Psoas muscle (tissue), 8 donors: ENCODE results near the gene ANAPC2. TPM values are rescaled to one million over a fixed set of nuclear protein-coding genes. Genes with fewer than 3 reads are reported as not detected.

Source experiments
- ATAC-seq, 4 donors: fragments of 200-7000 bp; cut with Tn5 transposase; one replicate each; pipeline ENCODE4 v1.9.1; 2020; ENCODE audit warnings: moderate library complexity in 3 of 4, mild to moderate bottlenecking in 2 of 4
- DNase-seq, 2 donors: peaks; one replicate each; pipeline ENCODE4 v3.0.0-alpha.2; 2020
- H3K27ac ChIP-seq: fragments of 200-600 bp; one replicate; pipeline ENCODE4 v1.8.0; 2022
- H3K27me3 ChIP-seq, 3 donors: fragments of 200-600 bp in 1 of 3; one replicate each; pipeline versions ENCODE4 v1.6.1 to v1.8.0; 2013 to 2022; ENCODE audit warnings: low read length in 2 of 3, mild to moderate bottlenecking in 2 of 3, moderate library complexity in 1 of 3; ENCODE audit not compliant: insufficient read depth in 3 of 3
- H3K36me3 ChIP-seq, 2 donors: fragments of 200-600 bp in 1 of 2; one replicate each; pipeline versions ENCODE4 v1.6.1 to v1.8.0; 2013 to 2022; ENCODE audit warnings: low read depth in 1 of 2, mild to moderate bottlenecking in 1 of 2, moderate library complexity in 1 of 2; ENCODE audit not compliant: insufficient read depth in 1 of 2
- H3K4me1 ChIP-seq: fragments of 200-600 bp; one replicate; pipeline ENCODE4 v1.8.0; 2022
- H3K4me3 ChIP-seq: fragments of 200-600 bp; one replicate; pipeline ENCODE4 v1.8.0; 2022; ENCODE audit warnings: mild to moderate bottlenecking
- H3K9me3 ChIP-seq: fragments of 200-600 bp; one replicate; pipeline ENCODE4 v1.8.0; 2022
- WGBS, 3 donors: extraction: QIAGEN DNeasy Blood & Tissue Kit; methylation state at CpG; one replicate each; pipeline versions ENCODE4 v1.1.6 to v1.1.7; 2013; 5-methylcytosine and 5-hydroxymethylcytosine counted together
- intact Hi-C, 2 donors: fragments of 100-400 bp; cut with DNase I; formaldehyde crosslinking; loops; one replicate each; pipeline versions ENCODE4 v1.11.0 to v1.14.2; 2022
- polyA plus RNA-seq, 3 donors: library from polyadenylated mRNA; stranded (reverse); fragments of 200-250 nt; gene quantifications; one replicate each; pipeline ENCODE4 v1.2.3, GENCODE V29; 2013
- total RNA-seq, 4 donors: library from RNA; stranded (reverse); fragmentation: NEBNext Ultra II Directional in 2 of 4; extraction: Animal tissue kit (Norgen Biotek cat#: 25700) in 2 of 4; gene quantifications; one replicate each; pipeline versions ENCODE4 v1.2.1 to v1.2.4, GENCODE V29; 2021 to 2023
- TF ChIP-seq, protein P1 (sequence below): fragments of 200-600 bp; IDR thresholded peaks from one replicate; pipeline ENCODE4 v1.8.0; 2022; ENCODE audit warnings: antibody characterized with exemption
- donor health status: healthy with polysubstance abuse.
- donor health status: DM: no; HTN: no; CAD: no; lungs with moderate emphysema.
- donor health status: Bipolar disorder and iron deficiency.
- donor health status: healthy.
- donor health status: DM: yes; HTN: yes; CAD: no.
- donor health status: DM: no; HTN: no; CAD: no.
- donor health status: DM: no; HTN: no; CAD: no.
- donor health status: DM: yes; HTN: yes; CAD: no.

Gene ANAPC2
- total and polyA plus RNA-seq, 7 donors = 13.0 to 32.1 (median 22.6) TPM

GRCh38 chr9:137157618-137158415 is 30.5 kb downstream of the ANAPC2 start:
- no peak for DNase-seq
- H3K27ac ChIP-seq = no peak overlapping the region
- TF ChIP-seq, protein P1, sequence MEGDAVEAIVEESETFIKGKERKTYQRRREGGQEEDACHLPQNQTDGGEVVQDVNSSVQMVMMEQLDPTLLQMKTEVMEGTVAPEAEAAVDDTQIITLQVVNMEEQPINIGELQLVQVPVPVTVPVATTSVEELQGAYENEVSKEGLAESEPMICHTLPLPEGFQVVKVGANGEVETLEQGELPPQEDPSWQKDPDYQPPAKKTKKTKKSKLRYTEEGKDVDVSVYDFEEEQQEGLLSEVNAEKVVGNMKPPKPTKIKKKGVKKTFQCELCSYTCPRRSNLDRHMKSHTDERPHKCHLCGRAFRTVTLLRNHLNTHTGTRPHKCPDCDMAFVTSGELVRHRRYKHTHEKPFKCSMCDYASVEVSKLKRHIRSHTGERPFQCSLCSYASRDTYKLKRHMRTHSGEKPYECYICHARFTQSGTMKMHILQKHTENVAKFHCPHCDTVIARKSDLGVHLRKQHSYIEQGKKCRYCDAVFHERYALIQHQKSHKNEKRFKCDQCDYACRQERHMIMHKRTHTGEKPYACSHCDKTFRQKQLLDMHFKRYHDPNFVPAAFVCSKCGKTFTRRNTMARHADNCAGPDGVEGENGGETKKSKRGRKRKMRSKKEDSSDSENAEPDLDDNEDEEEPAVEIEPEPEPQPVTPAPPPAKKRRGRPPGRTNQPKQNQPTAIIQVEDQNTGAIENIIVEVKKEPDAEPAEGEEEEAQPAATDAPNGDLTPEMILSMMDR = no peak
- no peaks in the 10 kb centered on the region for H3K36me3 ChIP-seq
- H3K27me3 ChIP-seq = peaks cover 0 to 78% (median 37%) of the 10 kb centered on the region in 3 donors
- no peaks in the 10 kb centered on the region for H3K9me3 ChIP-seq
- 40 to 50% (median 41%) methylated on average over 19 of the region's 19 CpGs for WGBS, 3 donors
- intact Hi-C loops = no loop called here
- no peak for ATAC-seq
- no peak overlapping the region for H3K4me3 ChIP-seq
- no peaks in the 10 kb centered on the region for H3K4me1 ChIP-seq

GRCh38 chr9:137156567-137157375 is 31.6 kb downstream of the ANAPC2 start:
- DNase-seq (no peak), ATAC-seq (peak; percentile 70 to 87 (median 78))

GRCh38 chr9:137152844-137153405 is 35.4 kb downstream of the ANAPC2 start:
- H3K4me3 ChIP-seq = no peak overlapping the region
- WGBS, 3 donors = 91 to 93% (median 92%) methylated on average over 7 of the region's 7 CpGs
- TF ChIP-seq, protein P1 = no peak
- H3K27ac ChIP-seq = no peak overlapping the region
- DNase-seq (no peak), ATAC-seq (no peak)
- H3K27me3 ChIP-seq = peaks cover 0 to 38% (median 19%) of the 10 kb centered on the region in 3 donors
- H3K36me3 ChIP-seq = no peaks in the 10 kb centered on the region
- H3K9me3 ChIP-seq = no peaks in the 10 kb centered on the region
- H3K4me1 ChIP-seq = no peaks in the 10 kb centered on the region
- intact Hi-C loops = no loop called here

More at GRCh38 chr9:137156567-137157375, 31.6 kb downstream of the ANAPC2 start:
- H3K36me3 ChIP-seq = no peaks in the 10 kb centered on the region
- H3K9me3 ChIP-seq = no peaks in the 10 kb centered on the region
- H3K4me3 ChIP-seq = no peak overlapping the region
- H3K27me3 ChIP-seq = peaks cover 0 to 69% (median 37%) of the 10 kb centered on the region in 3 donors
- H3K4me1 ChIP-seq = no peaks in the 10 kb centered on the region
- TF ChIP-seq, protein P1 = no peak
- intact Hi-C loops = no loop called here
- WGBS, 3 donors = 2 to 4% (median 3%) methylated on average over 52 to 65 of the region's 65 CpGs
- no peak overlapping the region for H3K27ac ChIP-seq

DNA sequence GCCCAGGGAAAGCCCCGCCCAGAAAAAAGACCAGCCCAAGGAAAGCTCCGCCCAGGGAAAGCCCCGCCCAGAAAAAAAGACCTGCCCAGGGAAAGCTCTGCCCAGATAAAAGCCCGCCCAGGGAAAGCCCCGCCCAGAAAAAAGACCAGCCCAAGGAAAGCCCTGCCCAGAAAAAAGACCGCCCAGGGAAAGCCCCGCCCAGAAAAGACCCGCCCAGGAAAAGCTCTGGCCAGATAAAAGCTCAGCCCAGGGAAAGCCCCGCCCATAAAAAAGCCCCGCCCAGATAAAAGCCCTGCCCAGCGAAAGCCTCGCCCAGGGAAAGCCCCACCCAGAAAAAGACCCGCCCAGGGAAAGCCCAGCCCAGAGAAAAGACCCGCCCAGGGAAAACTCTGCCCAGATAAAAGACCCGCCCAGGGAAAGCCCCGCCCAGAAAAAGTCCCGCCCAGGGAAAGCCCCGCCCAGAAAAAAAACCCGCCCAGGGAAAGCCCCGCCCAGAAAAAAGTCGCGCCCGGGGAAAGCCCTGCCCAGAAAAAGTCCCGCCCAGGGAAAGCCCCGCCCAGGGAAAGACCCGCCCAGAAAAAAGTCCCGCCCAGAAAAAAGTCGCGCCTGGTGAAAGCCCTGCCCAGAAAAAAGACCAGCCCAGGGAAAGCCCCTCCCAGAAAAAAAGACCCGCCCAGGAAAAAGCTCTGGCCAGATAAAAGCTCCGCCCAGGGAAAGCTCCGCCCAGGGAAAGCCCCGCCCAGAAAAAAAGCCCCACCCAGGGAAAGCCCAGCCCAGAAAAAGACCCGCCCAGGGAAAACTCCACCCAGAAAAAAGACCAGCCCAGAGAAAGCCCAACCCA is 37.5 kb downstream of the ANAPC2 start:
- intact Hi-C loops = no loop called here
- WGBS, 3 donors = 23 to 41% (median 38%) methylated on average over 33 to 34 of the region's 34 CpGs
- Histone ChIP-seq H3K27ac (no peak overlapping the region), H3K4me1 (no peaks in the 10 kb centered on the region), H3K27me3 (peaks cover 0 to 36% (median 14%) of the 10 kb centered on the region in 3 donors), H3K36me3 (no peaks in the 10 kb centered on the region), H3K4me3 (no peak overlapping the region), H3K9me3 (no peaks in the 10 kb centered on the region)
- peak in 1 of 2 donors; percentile 72 for DNase-seq
- ATAC-seq = peak; percentile 42 to 78 (median 66)
- TF ChIP-seq, protein P1 = no peak
